ENCODE data around the gene UBE2E3. TPM values are rescaled to one million over a fixed set of nuclear protein-coding genes. Genes with fewer than 3 reads are reported as not detected.
"Not testable (repeated sequence)": the region's sequence is repeated elsewhere in the genome, so short reads cannot be mapped to it uniquely, and the experiment has no call there.

The UBE2E3 gene
- 105 TPM for polyA plus RNA-seq (2013, experiment 1 of 2)
- polyA plus RNA-seq (2013, experiment 2 of 2) = 108 TPM

DNA sequence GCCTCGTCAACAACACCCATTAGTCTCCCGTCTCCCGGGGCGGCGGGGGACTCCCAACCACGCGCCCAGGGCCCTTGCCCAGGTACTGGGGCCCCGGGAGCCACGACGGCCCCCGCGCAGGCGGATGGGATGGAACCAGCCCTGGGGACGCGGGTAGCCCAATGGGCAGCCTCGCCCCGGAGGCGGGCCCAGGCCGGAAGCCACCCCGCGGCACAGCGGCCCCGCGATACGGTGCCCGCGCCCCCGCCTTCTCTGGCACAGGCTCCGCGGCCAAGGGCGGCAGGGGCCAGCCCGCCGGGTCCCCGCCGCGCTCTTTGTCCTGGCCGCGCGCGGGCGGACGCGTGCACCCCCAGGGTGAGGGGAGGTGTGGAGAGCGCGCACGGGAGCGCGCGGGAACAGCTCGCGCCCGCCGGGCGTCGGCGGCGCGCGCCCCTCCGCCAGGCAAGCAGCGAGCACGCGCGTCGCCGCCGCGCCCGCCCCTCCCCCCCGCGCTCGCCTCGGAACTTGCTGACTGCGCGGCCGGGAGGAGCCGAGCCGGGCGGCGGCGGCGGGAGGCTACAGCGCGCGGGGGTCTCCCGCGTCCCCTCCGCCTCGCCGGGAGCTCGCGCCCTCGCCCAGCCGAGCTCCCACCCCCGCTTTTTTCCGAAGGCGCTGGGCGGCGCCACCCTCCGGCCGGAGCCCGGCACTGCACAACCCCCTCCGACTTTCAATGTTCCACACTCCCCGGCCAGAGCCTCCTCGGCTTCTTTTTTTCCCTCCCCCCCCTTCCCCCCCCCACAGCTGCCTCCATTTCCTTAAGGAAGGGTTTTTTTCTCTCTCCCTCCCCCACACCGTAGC, at the start of gene UBE2E3:
Gene UBE2E3 (plus strand): TSS at position 500 of the 837 bp plus-strand sequence. CDS start 1,438 bp downstream, outside the sequence.
- DNase-seq = peak; percentile 88
- WGBS (ENCODE audit: extremely low coverage, insufficient coverage, low lambda C conversion rate) = no CpG with 5 or more reads among the region's 106 CpGs
- H3K18ac ChIP-seq (ENCODE audit: low read length) = peak within 1 kb of the TSS; percentile 100
- H2BK5ac ChIP-seq (ENCODE audit: low read length) = no peak within 1 kb of the TSS
- peak within 1 kb of the TSS; percentile 84 for H3K4me3 ChIP-seq (ENCODE audit: low read length)
- peak within 1 kb of the TSS; percentile 57 for H3K4me2 ChIP-seq (ENCODE audit: low read length)
- H4K8ac ChIP-seq (ENCODE audit: low read depth, low read length) = peak within 1 kb of the TSS; percentile 96
- no peaks in the 10 kb centered on the region for H3K36me3 ChIP-seq (ENCODE audit: control insufficient read depth, insufficient read depth, low read length)
- H2AK5ac ChIP-seq (ENCODE audit: low read length) = no peak within 1 kb of the TSS
- H3K23ac ChIP-seq (ENCODE audit: low read length) = no peak within 1 kb of the TSS
- H3K9ac ChIP-seq (ENCODE audit: low read length) = peak within 1 kb of the TSS; percentile 81
- H3K27me3 ChIP-seq (ENCODE audit: insufficient read depth, low read length, poor library complexity) = no peaks in the 10 kb centered on the region
- no peaks in the 10 kb centered on the region for H3K79me1 ChIP-seq (ENCODE audit: low read length)
- H2BK120ac ChIP-seq (ENCODE audit: low read depth, low read length) = peak within 1 kb of the TSS; percentile 100
- peak within 1 kb of the TSS; percentile 85 for H2BK15ac ChIP-seq (replicated peaks; ENCODE audit: low read depth)
- H3K79me2 ChIP-seq (ENCODE audit: control insufficient read depth, insufficient read depth, low read length) = peaks cover 11% of the 10 kb centered on the region
- H3K56ac ChIP-seq (ENCODE audit: low read length) = peak within 1 kb of the TSS; percentile 87
- H4K5ac ChIP-seq (ENCODE audit: low read length) = no peak within 1 kb of the TSS
- peak within 1 kb of the TSS; percentile 96 for H3K4ac ChIP-seq (ENCODE audit: low read depth, low read length)
- H3K4me1 ChIP-seq (ENCODE audit: control insufficient read depth, low read depth, low read length) = no peaks in the 10 kb centered on the region
- peak within 1 kb of the TSS; percentile 71 for H3K27ac ChIP-seq (ENCODE audit: low read depth, low read length)

DNA sequence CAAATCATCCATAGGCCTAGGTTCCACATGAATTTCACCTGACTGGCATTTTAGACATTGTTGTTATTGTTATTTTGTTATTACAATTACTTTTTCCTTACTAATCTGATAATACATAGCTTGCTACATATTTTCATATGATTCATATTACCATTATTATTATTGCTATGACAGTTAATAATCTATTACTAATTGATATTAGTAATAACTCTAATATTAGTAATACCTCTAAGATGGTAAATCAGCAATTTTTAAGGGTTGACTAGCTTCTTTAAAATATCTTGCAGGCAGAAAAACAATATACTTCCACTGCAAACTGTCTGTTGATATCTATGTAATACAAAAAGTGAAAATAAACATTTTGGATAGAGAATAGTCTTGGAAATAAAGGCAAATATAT, 48.6 kb upstream of the UBE2E3 start:
- no peak overlapping the region for H3K4me3 ChIP-seq (ENCODE audit: low read length)
- no peaks in the 10 kb centered on the region for H3K4me1 ChIP-seq (ENCODE audit: control insufficient read depth, low read depth, low read length)
- H3K27me3 ChIP-seq (ENCODE audit: insufficient read depth, low read length, poor library complexity) = no peaks in the 10 kb centered on the region
- no peak overlapping the region for H4K8ac ChIP-seq (ENCODE audit: low read depth, low read length)
- no peak overlapping the region for H3K56ac ChIP-seq (ENCODE audit: low read length)
- H3K79me2 ChIP-seq (ENCODE audit: control insufficient read depth, insufficient read depth, low read length) = no peaks in the 10 kb centered on the region
- no peak overlapping the region for H2BK120ac ChIP-seq (ENCODE audit: low read depth, low read length)
- no peak overlapping the region for H2AK5ac ChIP-seq (ENCODE audit: low read length)
- no peak overlapping the region for H3K4ac ChIP-seq (ENCODE audit: low read depth, low read length)
- no peak overlapping the region for H3K23ac ChIP-seq (ENCODE audit: low read length)
- H2BK5ac ChIP-seq (ENCODE audit: low read length) = no peak overlapping the region
- H3K36me3 ChIP-seq (ENCODE audit: control insufficient read depth, insufficient read depth, low read length) = no peaks in the 10 kb centered on the region
- no peak overlapping the region for H3K9ac ChIP-seq (ENCODE audit: low read length)
- no peak overlapping the region for H3K18ac ChIP-seq (ENCODE audit: low read length)
- no peak overlapping the region for H3K4me2 ChIP-seq (ENCODE audit: low read length)
- H3K79me1 ChIP-seq (ENCODE audit: low read length) = no peaks in the 10 kb centered on the region
- H3K27ac ChIP-seq (ENCODE audit: low read depth, low read length) = no peak overlapping the region
- H2BK15ac ChIP-seq (replicated peaks; ENCODE audit: low read depth) = no peak overlapping the region
- DNase-seq = no peak
- H4K5ac ChIP-seq (ENCODE audit: low read length) = no peak overlapping the region

DNA sequence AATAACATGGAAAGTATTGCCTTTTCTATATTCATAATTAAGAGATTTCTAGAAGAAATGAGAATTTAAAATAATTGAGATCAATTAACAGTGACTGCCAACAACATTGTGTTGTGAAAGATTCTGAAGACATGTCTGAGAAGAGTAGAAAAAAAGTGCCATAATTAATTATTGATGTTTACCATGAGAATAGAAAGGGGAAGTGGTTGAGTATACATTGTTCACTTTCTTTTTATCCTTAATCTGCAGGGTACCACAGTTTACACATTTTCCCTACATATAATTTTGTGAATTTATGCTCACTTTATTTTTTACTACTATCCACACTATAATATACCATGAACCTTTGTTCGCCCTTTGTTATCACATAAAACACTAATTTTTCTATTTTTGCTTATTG, 47.1 kb upstream of the UBE2E3 start:
- Histone ChIP-seq H3K4ac (ENCODE audit: low read depth, low read length) (no peak overlapping the region), H3K9ac (ENCODE audit: low read length) (no peak overlapping the region), H3K36me3 (ENCODE audit: control insufficient read depth, insufficient read depth, low read length) (no peaks in the 10 kb centered on the region), H3K4me2 (ENCODE audit: low read length) (no peak overlapping the region), H3K56ac (ENCODE audit: low read length) (no peak overlapping the region), H4K8ac (ENCODE audit: low read depth, low read length) (no peak overlapping the region), H2BK15ac (replicated peaks; ENCODE audit: low read depth) (no peak overlapping the region), H2BK120ac (ENCODE audit: low read depth, low read length) (no peak overlapping the region), H3K27me3 (ENCODE audit: insufficient read depth, low read length, poor library complexity) (no peaks in the 10 kb centered on the region), H3K4me3 (ENCODE audit: low read length) (no peak overlapping the region), H2BK5ac (ENCODE audit: low read length) (no peak overlapping the region), H3K4me1 (ENCODE audit: control insufficient read depth, low read depth, low read length) (no peaks in the 10 kb centered on the region), H4K5ac (ENCODE audit: low read length) (no peak overlapping the region), H2AK5ac (ENCODE audit: low read length) (no peak overlapping the region), H3K79me1 (ENCODE audit: low read length) (no peaks in the 10 kb centered on the region), H3K79me2 (ENCODE audit: control insufficient read depth, insufficient read depth, low read length) (no peaks in the 10 kb centered on the region), H3K23ac (ENCODE audit: low read length) (no peak overlapping the region), H3K27ac (ENCODE audit: low read depth, low read length) (no peak overlapping the region), H3K18ac (ENCODE audit: low read length) (no peak overlapping the region)
- no peak for DNase-seq
- WGBS (ENCODE audit: extremely low coverage, insufficient coverage, low lambda C conversion rate) = 100% methylated on average over 1 of the region's 1 CpG

- Histone ChIP-seq H3K27ac (ENCODE audit: low read depth, low read length) (no peak overlapping the region), H3K23ac (ENCODE audit: low read length) (no peak overlapping the region), H2BK5ac (ENCODE audit: low read length) (no peak overlapping the region), H2AK5ac (ENCODE audit: low read length) (no peak overlapping the region), H3K36me3 (ENCODE audit: control insufficient read depth, insufficient read depth, low read length) (no peaks in the 10 kb centered on the region), H3K79me1 (ENCODE audit: low read length) (no peaks in the 10 kb centered on the region), H3K27me3 (ENCODE audit: insufficient read depth, low read length, poor library complexity) (no peaks in the 10 kb centered on the region), H3K4me3 (ENCODE audit: low read length) (no peak overlapping the region), H4K5ac (ENCODE audit: low read length) (no peak overlapping the region), H3K79me2 (ENCODE audit: control insufficient read depth, insufficient read depth, low read length) (no peaks in the 10 kb centered on the region), H4K8ac (ENCODE audit: low read depth, low read length) (no peak overlapping the region), H3K9ac (ENCODE audit: low read length) (no peak overlapping the region), H2BK15ac (replicated peaks; ENCODE audit: low read depth) (no peak overlapping the region), H3K56ac (ENCODE audit: low read length) (no peak overlapping the region), H2BK120ac (ENCODE audit: low read depth, low read length) (no peak overlapping the region), H3K4me1 (ENCODE audit: control insufficient read depth, low read depth, low read length) (no peaks in the 10 kb centered on the region), H3K4ac (ENCODE audit: low read depth, low read length) (no peak overlapping the region), H3K18ac (ENCODE audit: low read length) (no peak overlapping the region), H3K4me2 (ENCODE audit: low read length) (no peak overlapping the region)
- no peak for DNase-seq
- WGBS (ENCODE audit: extremely low coverage, insufficient coverage, low lambda C conversion rate) = no CpG with 5 or more reads among the region's 1 CpG
Observed at GRCh38 chr2:180934911-180935310, 45.5 kb upstream of the UBE2E3 start.

- H3K36me3 ChIP-seq (ENCODE audit: control insufficient read depth, insufficient read depth, low read length); H3K4ac ChIP-seq (ENCODE audit: low read depth, low read length); H3K27ac ChIP-seq (ENCODE audit: low read depth, low read length); H3K27me3 ChIP-seq (ENCODE audit: insufficient read depth, low read length, poor library complexity); H3K4me2 ChIP-seq (ENCODE audit: low read length); H2BK15ac ChIP-seq (replicated peaks; ENCODE audit: low read depth); H3K9ac ChIP-seq (ENCODE audit: low read length); H3K23ac ChIP-seq (ENCODE audit: low read length); H3K4me1 ChIP-seq (ENCODE audit: control insufficient read depth, low read depth, low read length); H3K4me3 ChIP-seq (ENCODE audit: low read length); H3K56ac ChIP-seq (ENCODE audit: low read length); H3K18ac ChIP-seq (ENCODE audit: low read length); H2BK5ac ChIP-seq (ENCODE audit: low read length); H3K79me1 ChIP-seq (ENCODE audit: low read length); H2AK5ac ChIP-seq (ENCODE audit: low read length); H4K8ac ChIP-seq (ENCODE audit: low read depth, low read length); H3K79me2 ChIP-seq (ENCODE audit: control insufficient read depth, insufficient read depth, low read length); H4K5ac ChIP-seq (ENCODE audit: low read length); H2BK120ac ChIP-seq (ENCODE audit: low read depth, low read length): not testable (repeated sequence)
- DNase-seq = peak; percentile 5
- WGBS (ENCODE audit: extremely low coverage, insufficient coverage, low lambda C conversion rate) = no CpG with 5 or more reads among the region's 3 CpGs
Observed at GRCh38 chr2:180937480-180937879, 42.9 kb upstream of the UBE2E3 start.

DNA sequence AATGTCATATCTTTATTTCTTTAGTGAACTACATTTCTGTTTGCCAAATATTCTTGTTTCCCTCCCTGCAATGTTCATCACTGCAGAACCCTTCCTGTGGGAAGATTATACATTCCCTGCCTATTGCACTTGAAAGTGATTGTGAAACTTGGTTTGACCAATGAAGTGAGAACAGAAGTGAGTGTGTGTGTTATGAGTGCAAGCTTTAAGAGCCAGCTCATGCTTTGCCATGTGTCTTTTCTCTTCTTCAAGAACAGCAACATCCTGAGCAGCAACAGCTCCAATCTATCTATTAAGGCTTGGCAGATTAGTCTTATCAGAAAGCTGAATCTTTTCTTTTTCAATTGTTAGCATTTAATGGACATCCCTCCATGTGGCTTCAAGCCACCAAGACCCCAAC, 42.0 kb upstream of the UBE2E3 start:
- Histone ChIP-seq H3K4ac (ENCODE audit: low read depth, low read length) (no peak overlapping the region), H3K36me3 (ENCODE audit: control insufficient read depth, insufficient read depth, low read length) (no peaks in the 10 kb centered on the region)
- DNase-seq = no peak

More for the DNA sequence above, 42.0 kb upstream of the UBE2E3 start:
- no peak overlapping the region for H2BK5ac ChIP-seq (ENCODE audit: low read length)
- no peak overlapping the region for H3K4me3 ChIP-seq (ENCODE audit: low read length)
- H2BK15ac ChIP-seq (replicated peaks; ENCODE audit: low read depth) = no peak overlapping the region
- H3K23ac ChIP-seq (ENCODE audit: low read length) = no peak overlapping the region
- H3K79me1 ChIP-seq (ENCODE audit: low read length) = no peaks in the 10 kb centered on the region
- no peak overlapping the region for H3K4me2 ChIP-seq (ENCODE audit: low read length)
- no peak overlapping the region for H3K18ac ChIP-seq (ENCODE audit: low read length)
- no peak overlapping the region for H2BK120ac ChIP-seq (ENCODE audit: low read depth, low read length)
- H4K8ac ChIP-seq (ENCODE audit: low read depth, low read length) = no peak overlapping the region
- H4K5ac ChIP-seq (ENCODE audit: low read length) = no peak overlapping the region
- no peak overlapping the region for H3K9ac ChIP-seq (ENCODE audit: low read length)
- no peaks in the 10 kb centered on the region for H3K4me1 ChIP-seq (ENCODE audit: control insufficient read depth, low read depth, low read length)
- H3K56ac ChIP-seq (ENCODE audit: low read length) = no peak overlapping the region
- H3K27me3 ChIP-seq (ENCODE audit: insufficient read depth, low read length, poor library complexity) = no peaks in the 10 kb centered on the region
- no peak overlapping the region for H3K27ac ChIP-seq (ENCODE audit: low read depth, low read length)
- no peak overlapping the region for H2AK5ac ChIP-seq (ENCODE audit: low read length)
- no peaks in the 10 kb centered on the region for H3K79me2 ChIP-seq (ENCODE audit: control insufficient read depth, insufficient read depth, low read length)
